Kidney glomerular epithelial cell (primary cell): ENCODE measurements around the gene RENBP.

Experiments
- DNase-seq: peaks from one replicate; lab custom pipeline; 2025; lab: John Stamatoyannopoulos, UW

Gene RENBP

DNA sequence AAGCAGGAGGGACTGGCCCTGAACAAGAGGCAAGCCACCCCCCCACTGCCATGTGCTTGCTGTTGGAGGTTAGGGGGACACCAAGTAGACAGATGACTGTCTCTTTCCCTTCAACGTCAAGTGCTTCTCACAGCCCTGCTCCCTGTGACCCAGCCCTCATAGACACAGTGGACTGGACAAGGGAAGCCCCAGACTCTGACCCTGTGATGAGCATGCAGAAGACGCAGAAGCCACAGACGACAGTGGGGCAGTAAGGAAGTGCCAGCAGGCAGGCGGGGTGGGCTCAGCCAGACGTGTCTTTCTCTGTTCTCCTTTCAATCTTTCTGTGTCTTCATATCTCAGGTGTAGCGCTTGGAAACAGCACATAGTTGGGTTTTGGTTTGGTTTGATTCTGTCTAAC lies 56.1 kb downstream of the RENBP start:
- DNase-seq = no peak

DNA sequence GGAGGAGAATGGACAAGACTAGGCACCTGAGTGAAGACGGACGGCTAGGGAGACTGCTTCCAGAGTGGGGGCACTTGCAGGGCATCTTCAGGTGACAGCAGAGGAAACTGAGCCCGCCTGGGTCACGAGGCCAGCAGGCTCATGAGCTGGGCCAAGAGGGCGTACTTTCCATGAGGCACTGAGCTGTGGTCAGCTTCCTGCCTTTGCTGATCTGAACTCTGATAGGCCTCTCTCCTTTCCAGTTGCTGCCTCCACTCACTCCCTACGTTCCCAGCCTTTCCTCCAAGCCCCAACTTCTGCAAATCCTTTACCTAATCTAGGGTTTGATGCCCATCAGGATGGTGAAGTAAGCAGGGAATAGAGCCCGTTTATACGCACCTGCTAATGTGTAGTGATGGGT lies 57.1 kb downstream of the RENBP start:
- DNase-seq = no peak

DNA sequence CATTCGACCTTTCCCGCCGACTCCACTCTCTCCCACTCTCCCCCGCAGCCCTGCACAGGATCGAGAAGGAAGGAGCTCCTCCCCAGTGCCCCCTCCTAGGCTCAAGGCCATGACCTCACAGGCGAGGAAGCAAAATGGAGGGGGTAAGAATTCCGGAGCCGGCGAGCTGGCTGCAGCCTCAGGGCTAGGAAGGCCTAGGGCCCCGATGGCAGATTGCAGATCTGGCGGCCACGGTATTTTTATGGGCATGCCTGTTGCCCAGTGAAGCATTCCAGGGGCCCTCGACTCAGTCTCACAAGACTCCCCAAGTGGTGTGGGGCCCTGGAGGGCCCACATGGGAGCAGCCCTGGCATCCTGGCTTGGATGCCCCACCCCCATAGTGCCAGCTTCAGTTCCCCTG lies 57.5 kb downstream of the RENBP start:
- no peak for DNase-seq

DNA sequence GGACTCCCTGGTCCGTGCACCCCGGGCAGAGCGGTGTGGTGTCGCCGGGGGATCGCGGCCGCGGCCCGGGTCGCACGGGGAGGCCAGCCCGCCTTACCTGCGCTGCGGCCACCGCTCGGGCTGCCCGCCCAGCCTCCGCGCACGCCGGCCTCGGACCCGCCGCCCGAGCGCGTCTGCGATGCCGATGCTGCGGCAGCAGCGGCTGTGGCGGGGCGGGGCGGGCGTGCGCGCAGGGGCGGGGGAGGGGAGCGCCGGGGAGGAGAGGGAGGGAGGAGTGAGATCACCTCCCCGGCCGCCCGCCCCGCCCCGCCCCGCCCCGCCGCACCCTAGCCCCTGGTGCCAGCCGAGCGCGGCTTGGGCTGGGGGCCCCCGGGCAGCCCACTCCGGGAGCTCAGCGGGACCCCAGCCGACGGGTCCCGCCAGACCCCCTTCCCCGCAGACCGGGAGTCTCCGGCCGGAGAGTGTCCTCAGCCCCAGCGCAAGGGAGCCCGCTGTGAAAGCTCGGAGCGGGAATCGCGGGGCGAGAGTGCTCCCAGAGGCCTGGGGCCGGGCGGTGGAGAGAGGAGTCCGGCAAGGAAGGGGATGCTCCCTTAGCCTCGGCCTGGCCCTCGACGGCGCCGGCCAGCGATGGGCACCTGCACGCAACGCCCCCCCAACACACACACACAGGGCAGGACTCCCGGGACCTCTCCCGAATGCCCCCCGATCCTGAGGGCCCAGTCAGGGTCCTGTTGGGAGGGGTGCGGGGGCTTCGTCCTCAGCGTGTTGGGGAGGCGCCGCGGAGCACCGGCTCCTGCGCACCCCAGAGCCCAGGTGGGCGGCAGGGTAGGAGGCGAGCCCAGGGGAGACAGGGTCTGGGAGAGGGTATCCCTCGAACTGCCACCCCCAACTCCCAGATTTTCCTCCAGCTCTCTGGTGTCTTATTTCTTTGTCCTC lies 58.2 kb downstream of the RENBP start, which contains the start of gene L1CAM:
TSS of gene L1CAM (minus strand) at position 206 of the 936 bp plus-strand sequence. CDS start 10,337 bp downstream, outside the sequence.
- DNase-seq = no peak
